Muscle layer of duodenum (tissue), 2 donors: Measurements from ENCODE around the gene KBTBD7.
A peak's percentile ranks its signal among the peaks of the same experiment; 100 is the strongest.
"Not testable (repeated sequence)": the region's sequence is repeated elsewhere in the genome, so short reads cannot be mapped to it uniquely, and the experiment has no call there.

ENCODE experiments used
- H3K27ac ChIP-seq: one replicate; pipeline ENCODE4 v1.7.0; 2013; ENCODE audit warnings: mild to moderate bottlenecking, low read length
- H3K27me3 ChIP-seq: one replicate; pipeline ENCODE4 v1.7.0; 2013; ENCODE audit warnings: low read depth, mild to moderate bottlenecking, control low read depth, low read length
- H3K36me3 ChIP-seq, 2 donors: one replicate each; pipeline ENCODE4 v1.7.0; 2013; ENCODE audit warnings: low read length in 2 of 2, control low read depth in 1 of 2, mild to moderate bottlenecking in 1 of 2; ENCODE audit not compliant: insufficient read depth in 2 of 2, control insufficient read depth in 1 of 2
- H3K4me1 ChIP-seq, 2 donors: one replicate each; pipeline ENCODE4 v1.7.0; 2013; ENCODE audit warnings: low read length in 2 of 2, mild to moderate bottlenecking in 2 of 2, control low read depth in 1 of 2, moderate library complexity in 1 of 2; ENCODE audit not compliant: insufficient read depth in 2 of 2, control insufficient read depth in 1 of 2
- H3K4me3 ChIP-seq, 2 donors: one replicate each; pipeline ENCODE4 v1.7.0; 2013; ENCODE audit warnings: low read length in 2 of 2, low read depth in 1 of 2, mild to moderate bottlenecking in 1 of 2
- H3K9me3 ChIP-seq, 2 donors: one replicate each; pipeline ENCODE4 v1.7.0; 2013; ENCODE audit warnings: low read length in 2 of 2, control low read depth in 1 of 2, mild to moderate bottlenecking in 1 of 2; ENCODE audit not compliant: control insufficient read depth in 1 of 2
- donor health status: healthy.

The KBTBD7 gene

GRCh38 chr13:41193469-41193868, 900 bp downstream of the KBTBD7 start:
- H3K27ac ChIP-seq: no peak overlapping the region
- H3K9me3 ChIP-seq: no peaks in the 10 kb centered on the region
- H3K4me1 ChIP-seq: peaks cover 5 to 15% of the 10 kb centered on the region in 2 donors
- H3K27me3 ChIP-seq: no peaks in the 10 kb centered on the region
- H3K4me3 ChIP-seq: peak overlapping the region; percentile 60 to 78
- H3K36me3 ChIP-seq: no peaks in the 10 kb centered on the region

GRCh38 chr13:41188584-41188983, 5.8 kb downstream of the KBTBD7 start:
- H3K4me3 ChIP-seq: no peak overlapping the region
- H3K27ac ChIP-seq: no peak overlapping the region
- H3K27me3 ChIP-seq: no peaks in the 10 kb centered on the region
- no peaks in the 10 kb centered on the region for H3K36me3 ChIP-seq
- H3K4me1 ChIP-seq: peaks cover 5 to 14% of the 10 kb centered on the region in 2 donors
- H3K9me3 ChIP-seq: no peaks in the 10 kb centered on the region

- Histone ChIP-seq H3K27me3 (no peaks in the 10 kb centered on the region), H3K36me3 (no peaks in the 10 kb centered on the region), H3K27ac (no peak overlapping the region), H3K4me3 (no peak overlapping the region), H3K4me1 (no peaks in the 10 kb centered on the region), H3K9me3 (no peaks in the 10 kb centered on the region)
These were observed 7.9 kb downstream of the KBTBD7 start for GRCh38 chr13:41186481-41186880.

- Histone ChIP-seq H3K4me1 (no peaks in the 10 kb centered on the region), H3K27me3 (no peaks in the 10 kb centered on the region), H3K4me3 (no peak overlapping the region), H3K27ac (no peak overlapping the region), H3K36me3 (no peaks in the 10 kb centered on the region), H3K9me3 (no peaks in the 10 kb centered on the region)
These were observed 12.1 kb downstream of the KBTBD7 start for GRCh38 chr13:41182231-41182630.

GRCh38 chr13:41179593-41180250, 14.6 kb downstream of the KBTBD7 start:
- Histone ChIP-seq H3K36me3 (no peaks in the 10 kb centered on the region), H3K27me3 (no peaks in the 10 kb centered on the region), H3K9me3 (peaks cover 0 to 3% of the 10 kb centered on the region in 2 donors), H3K27ac (no peak overlapping the region), H3K4me3 (no peak overlapping the region), H3K4me1 (no peaks in the 10 kb centered on the region)

GRCh38 chr13:41178040-41178439, 16.3 kb downstream of the KBTBD7 start:
- Histone ChIP-seq H3K4me1 (no peaks in the 10 kb centered on the region), H3K27ac (no peak overlapping the region), H3K4me3 (no peak overlapping the region), H3K36me3 (no peaks in the 10 kb centered on the region), H3K9me3 (peaks cover 0 to 5% of the 10 kb centered on the region in 2 donors), H3K27me3 (no peaks in the 10 kb centered on the region)

GRCh38 chr13:41177616-41178015, 16.8 kb downstream of the KBTBD7 start:
- Histone ChIP-seq H3K4me1 (no peaks in the 10 kb centered on the region), H3K9me3 (peaks cover 0 to 5% of the 10 kb centered on the region in 2 donors), H3K4me3 (no peak overlapping the region), H3K27me3 (no peaks in the 10 kb centered on the region), H3K36me3 (no peaks in the 10 kb centered on the region), H3K27ac (no peak overlapping the region)

GRCh38 chr13:41175576-41175975, 18.8 kb downstream of the KBTBD7 start:
- not testable (repeated sequence) for H3K4me1 ChIP-seq, H3K27ac ChIP-seq, H3K27me3 ChIP-seq, H3K9me3 ChIP-seq, H3K36me3 ChIP-seq, H3K4me3 ChIP-seq

GRCh38 chr13:41162151-41162550, 32.2 kb downstream of the KBTBD7 start:
- no peaks in the 10 kb centered on the region for H3K27me3 ChIP-seq

GRCh38 chr13:41159174-41159573, 35.2 kb downstream of the KBTBD7 start:
- no peak overlapping the region for H3K27ac ChIP-seq
- no peaks in the 10 kb centered on the region for H3K9me3 ChIP-seq

More at GRCh38 chr13:41162151-41162550, 32.2 kb downstream of the KBTBD7 start:
- no peak overlapping the region for H3K27ac ChIP-seq
- no peaks in the 10 kb centered on the region for H3K9me3 ChIP-seq
- no peak overlapping the region for H3K4me3 ChIP-seq
- H3K36me3 ChIP-seq: no peaks in the 10 kb centered on the region
- no peaks in the 10 kb centered on the region for H3K4me1 ChIP-seq

GRCh38 chr13:41157048-41157717, 37.2 kb downstream of the KBTBD7 start:
- no peak overlapping the region for H3K27ac ChIP-seq
- H3K27me3 ChIP-seq: no peaks in the 10 kb centered on the region
- H3K36me3 ChIP-seq: no peaks in the 10 kb centered on the region
- H3K4me3 ChIP-seq: no peak overlapping the region
- H3K9me3 ChIP-seq: peaks cover 3 to 4% of the 10 kb centered on the region in 2 donors
- H3K4me1 ChIP-seq: no peaks in the 10 kb centered on the region

More at GRCh38 chr13:41159174-41159573, 35.2 kb downstream of the KBTBD7 start:
- H3K27me3 ChIP-seq: no peaks in the 10 kb centered on the region
- no peaks in the 10 kb centered on the region for H3K36me3 ChIP-seq
- no peak overlapping the region for H3K4me3 ChIP-seq
- no peaks in the 10 kb centered on the region for H3K4me1 ChIP-seq
